Measurements from ENCODE around the gene BANF2. TPM values are rescaled to one million over a fixed set of nuclear protein-coding genes. Genes with fewer than 3 reads are reported as not detected.
A peak's percentile ranks its signal among the peaks of the same experiment; 100 is the strongest.

The BANF2 gene
- total RNA-seq, 1 experiment from 2014 or later: not detected

DNA sequence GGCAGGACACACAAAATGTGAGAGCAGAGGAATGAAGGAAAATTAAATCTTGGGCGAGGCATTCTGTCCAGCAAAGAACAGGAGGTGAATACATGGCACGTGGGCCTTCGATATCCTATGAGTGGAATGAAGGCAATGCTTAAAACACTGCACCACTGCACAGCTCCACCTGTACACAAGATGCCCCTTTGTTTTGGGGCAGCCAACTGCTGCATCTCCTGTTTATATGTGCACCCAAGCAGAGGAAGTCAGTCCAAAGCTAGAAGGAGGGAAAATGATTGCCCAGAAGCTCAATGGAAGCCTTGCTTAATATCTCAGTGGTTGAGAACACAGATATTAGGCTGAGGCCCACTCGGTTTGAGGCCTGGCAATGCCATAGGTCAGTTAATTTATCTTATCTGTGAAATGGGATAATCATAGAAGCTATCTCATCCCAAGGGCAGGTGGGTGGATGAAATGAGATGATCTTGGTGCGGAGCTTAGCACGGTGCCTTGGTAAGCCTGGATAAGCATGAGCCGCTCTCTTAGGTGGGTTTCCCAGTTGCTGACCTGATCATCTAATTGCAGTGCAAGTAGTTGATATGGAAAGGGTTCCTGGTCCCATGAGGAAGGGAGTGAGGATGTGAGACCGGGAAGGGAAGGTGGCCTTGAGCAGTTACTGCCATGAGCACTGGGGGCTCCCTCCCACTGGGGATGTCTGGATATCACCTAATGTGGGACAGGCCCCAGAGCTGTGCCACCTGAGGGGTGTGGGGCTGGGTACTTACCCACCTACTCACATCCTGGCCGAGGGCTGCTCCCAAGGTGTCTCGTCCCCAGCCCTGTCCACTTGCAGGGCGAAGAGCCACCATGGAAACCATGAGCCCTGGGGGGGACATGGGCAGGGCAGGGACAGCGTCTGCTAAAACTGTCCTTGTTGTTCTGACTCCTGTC, 9.9 kb downstream of the BANF2 start:
- Histone ChIP-seq H3K79me1 (ENCODE audit: insufficient read depth, low read depth, low read length, poor library complexity, severe bottlenecking) (no peaks in the 10 kb centered on the region), H3K18ac (ENCODE audit: insufficient read length, low read depth, low read length) (no peak overlapping the region), H3K27me3 (ENCODE audit: insufficient read depth, low read length) (no peaks in the 10 kb centered on the region), H3K79me2 (ENCODE audit: insufficient read depth, low read length) (no peaks in the 10 kb centered on the region), H3K9me3 (ENCODE audit: control insufficient read depth, low read depth, low read length) (no peaks in the 10 kb centered on the region), H3K4ac (ENCODE audit: low read depth, low read length) (no peak overlapping the region), H3K23ac (ENCODE audit: insufficient read length, low read depth, low read length) (no peak overlapping the region), H2AK5ac (ENCODE audit: insufficient read length, low read length) (no peak overlapping the region), H2BK12ac (ENCODE audit: insufficient read length, low read depth, low read length) (no peak overlapping the region), H3K56ac (ENCODE audit: insufficient read length, low read depth, low read length) (no peak overlapping the region), H3K23me2 (ENCODE audit: insufficient read length, low read depth, low read length, poor library complexity, severe bottlenecking) (no peaks in the 10 kb centered on the region), H2BK120ac (ENCODE audit: low read depth, low read length, poor library complexity, severe bottlenecking) (no peak overlapping the region), H3K4me1 (ENCODE audit: insufficient read depth, low read length) (peaks cover 2% of the 10 kb centered on the region; the same call in 1 of the 2 replicates), H3K27ac (ENCODE audit: insufficient read length, low read depth, low read length) (no peak overlapping the region), H4K91ac (ENCODE audit: insufficient read length, low read depth, low read length) (no peak overlapping the region), H2BK5ac (ENCODE audit: insufficient read length, low read length) (no peak overlapping the region), H3K4me2 (ENCODE audit: insufficient read depth, insufficient read length, low read length) (no peak overlapping the region), H2AFZ (ENCODE audit: low read length) (no peak overlapping the region), H2BK15ac (ENCODE audit: low read depth, low read length) (no peak overlapping the region), H2BK20ac (ENCODE audit: low read depth, low read length, poor library complexity, severe bottlenecking) (no peak overlapping the region), H4K20me1 (ENCODE audit: control insufficient read depth, insufficient read depth, insufficient read length) (peaks cover 2% of the 10 kb centered on the region), H4K5ac (ENCODE audit: insufficient read length, low read depth, low read length) (no peak overlapping the region), H4K8ac (replicated peaks; ENCODE audit: insufficient read length, low read depth, low read length) (no peak overlapping the region), H3K14ac (ENCODE audit: insufficient read depth, low read length) (peak overlapping the region; percentile 2; the same call in 1 of the 2 replicates), H3K9ac (ENCODE audit: extremely low read depth, insufficient read length, low read length) (no peak overlapping the region), H3T11ph (ENCODE audit: low read length) (no peak overlapping the region)
- Mint-ChIP-seq H3K27me3 (ENCODE audit: low read depth) (peaks cover 2% of the 10 kb centered on the region), H3K36me3 (ENCODE audit: insufficient read depth in 1 of 3, low read depth in 3 of 3) (no peaks in the 10 kb centered on the region), H3K4me1 (peaks cover 21% of the 10 kb centered on the region in 2 experiments), H3K27ac (no peak overlapping the region; a peak in 1 of 7 replicates), H3K4me3 (no peak overlapping the region), H3K9me3 (no peaks in the 10 kb centered on the region)
- TF ChIP-seq, protein P1, sequence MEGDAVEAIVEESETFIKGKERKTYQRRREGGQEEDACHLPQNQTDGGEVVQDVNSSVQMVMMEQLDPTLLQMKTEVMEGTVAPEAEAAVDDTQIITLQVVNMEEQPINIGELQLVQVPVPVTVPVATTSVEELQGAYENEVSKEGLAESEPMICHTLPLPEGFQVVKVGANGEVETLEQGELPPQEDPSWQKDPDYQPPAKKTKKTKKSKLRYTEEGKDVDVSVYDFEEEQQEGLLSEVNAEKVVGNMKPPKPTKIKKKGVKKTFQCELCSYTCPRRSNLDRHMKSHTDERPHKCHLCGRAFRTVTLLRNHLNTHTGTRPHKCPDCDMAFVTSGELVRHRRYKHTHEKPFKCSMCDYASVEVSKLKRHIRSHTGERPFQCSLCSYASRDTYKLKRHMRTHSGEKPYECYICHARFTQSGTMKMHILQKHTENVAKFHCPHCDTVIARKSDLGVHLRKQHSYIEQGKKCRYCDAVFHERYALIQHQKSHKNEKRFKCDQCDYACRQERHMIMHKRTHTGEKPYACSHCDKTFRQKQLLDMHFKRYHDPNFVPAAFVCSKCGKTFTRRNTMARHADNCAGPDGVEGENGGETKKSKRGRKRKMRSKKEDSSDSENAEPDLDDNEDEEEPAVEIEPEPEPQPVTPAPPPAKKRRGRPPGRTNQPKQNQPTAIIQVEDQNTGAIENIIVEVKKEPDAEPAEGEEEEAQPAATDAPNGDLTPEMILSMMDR (conservative IDR thresholded peaks at IDR 0.05): no peak
- DNase-seq: no peak
- WGBS (ENCODE audit: extremely low coverage, insufficient read length, low lambda C conversion rate): no CpG with 5 or more reads among the region's 12 CpGs
